OCI-LY1 (cell line): Measurements from ENCODE around the gene CD47.

ENCODE experiments used
- EZH2 ChIP-seq: fragments of 200-600 bp; sonication (generic), shearing (Covaris generic); IDR thresholded peaks from 2 replicates; pipeline ENCODE4 v1.8.0; 2017; ENCODE audit warnings: borderline replicate concordance, mixed run types, mild to moderate bottlenecking, antibody characterized with exemption, low read length, moderate library complexity, mixed read lengths
- TF ChIP-seq, protein P1 (sequence below): fragments of 200-600 bp; sonication (generic), shearing (Covaris generic); IDR thresholded peaks from 2 replicates; pipeline ENCODE4 v1.5.1; 2017; ENCODE audit warnings: mild to moderate bottlenecking, antibody characterized with exemption, low read length, moderate library complexity, mixed read lengths

DNA sequence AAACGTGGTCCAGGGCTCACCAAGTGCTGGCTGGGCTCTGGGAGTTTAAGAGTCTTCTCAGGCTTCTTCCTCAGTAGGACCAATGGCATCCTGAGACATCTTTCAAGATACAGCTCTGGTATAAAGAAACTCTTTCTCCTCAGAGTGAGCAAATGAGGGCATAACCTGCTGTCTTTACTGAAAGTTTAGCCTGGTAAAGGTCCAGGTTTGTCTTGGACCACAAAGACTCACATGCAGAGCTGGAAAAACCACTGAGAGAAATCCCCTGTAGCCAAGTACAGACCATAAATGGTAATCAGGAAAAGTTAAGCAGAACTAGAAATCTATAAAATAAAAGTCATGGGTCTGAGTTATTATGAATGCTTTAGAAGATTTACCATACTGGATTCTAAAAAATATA, 23.1 kb downstream of the CD47 start:
- TF ChIP-seq, protein P1, sequence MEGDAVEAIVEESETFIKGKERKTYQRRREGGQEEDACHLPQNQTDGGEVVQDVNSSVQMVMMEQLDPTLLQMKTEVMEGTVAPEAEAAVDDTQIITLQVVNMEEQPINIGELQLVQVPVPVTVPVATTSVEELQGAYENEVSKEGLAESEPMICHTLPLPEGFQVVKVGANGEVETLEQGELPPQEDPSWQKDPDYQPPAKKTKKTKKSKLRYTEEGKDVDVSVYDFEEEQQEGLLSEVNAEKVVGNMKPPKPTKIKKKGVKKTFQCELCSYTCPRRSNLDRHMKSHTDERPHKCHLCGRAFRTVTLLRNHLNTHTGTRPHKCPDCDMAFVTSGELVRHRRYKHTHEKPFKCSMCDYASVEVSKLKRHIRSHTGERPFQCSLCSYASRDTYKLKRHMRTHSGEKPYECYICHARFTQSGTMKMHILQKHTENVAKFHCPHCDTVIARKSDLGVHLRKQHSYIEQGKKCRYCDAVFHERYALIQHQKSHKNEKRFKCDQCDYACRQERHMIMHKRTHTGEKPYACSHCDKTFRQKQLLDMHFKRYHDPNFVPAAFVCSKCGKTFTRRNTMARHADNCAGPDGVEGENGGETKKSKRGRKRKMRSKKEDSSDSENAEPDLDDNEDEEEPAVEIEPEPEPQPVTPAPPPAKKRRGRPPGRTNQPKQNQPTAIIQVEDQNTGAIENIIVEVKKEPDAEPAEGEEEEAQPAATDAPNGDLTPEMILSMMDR, result no peak
- TF ChIP-seq EZH2, result no peak
